ENCODE measurements around the gene CALR3. TPM values are rescaled to one million over a fixed set of nuclear protein-coding genes. Genes with fewer than 3 reads are reported as not detected.

CALR3 gene
- total and polyA plus RNA-seq, 2 of the 8 experiments (the other 6 are each of a cell fraction or from before 2014, with no cell fraction given): 0.11 to 0.32 TPM

- TF ChIP-seq HDAC6 (IDR thresholded peaks at IDR 0.05; ENCODE audit: low read depth, low read length) (no peak), NANOG (IDR thresholded peaks at IDR 0.05; ENCODE audit: insufficient read depth, low read depth, low read length, poor library complexity, severe bottlenecking) (no peak), HDAC2 (IDR thresholded peaks at IDR 0.05; ENCODE audit: borderline replicate concordance in 1 of 2, low read depth in 2 of 2, low read length in 2 of 2) (no peak)
Measured at GRCh38 chr19:16495982-16496612, at the start of gene CALR3, which contains the start of gene C19orf44 (continued).

All from H1 (cell line).